ENCODE measurements around the gene MAST2. TPM values are rescaled to one million over a fixed set of nuclear protein-coding genes. Genes with fewer than 3 reads are reported as not detected.

MAST2 gene
- total and polyA plus RNA-seq, 2 of the 13 experiments (the other 11 are each of a cell fraction or from before 2014, with no cell fraction given): 15.3 to 23.0 TPM

DNA sequence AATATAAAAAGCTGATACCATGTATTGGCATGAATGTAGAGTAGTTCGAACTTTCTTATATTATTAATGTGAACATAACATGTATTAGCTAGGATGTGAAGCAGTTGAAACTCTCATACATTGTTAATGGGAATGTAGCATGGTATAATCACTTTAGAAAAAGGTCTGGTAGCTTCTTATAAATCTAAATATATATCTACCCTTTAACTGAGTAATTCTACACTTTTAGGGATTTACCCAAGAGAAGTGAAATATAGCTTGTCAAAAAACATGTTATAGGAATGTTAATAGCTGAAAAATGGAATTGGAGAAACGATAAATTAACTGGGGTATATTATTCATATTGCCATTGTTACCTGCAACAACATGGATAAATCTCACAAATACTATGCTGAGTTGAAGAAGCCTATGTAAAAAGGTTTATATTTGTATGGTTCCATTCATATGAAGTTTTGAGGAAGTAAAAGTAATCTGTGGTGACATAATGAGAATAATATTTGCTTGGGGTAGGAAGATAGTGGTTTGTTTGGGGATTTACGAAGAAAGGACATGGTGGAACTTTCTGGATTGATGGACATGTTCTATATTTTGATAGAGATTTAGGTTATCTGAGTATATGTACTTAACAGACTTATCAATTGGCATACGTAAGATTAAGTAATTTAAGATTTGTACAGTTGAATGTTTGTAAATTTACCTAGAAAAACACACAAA lies 76.6 kb downstream of the MAST2 start:
- CTCF ChIA-PET (ENCODE audit: low intra/inter-chr PET ratio, low total read pairs): interaction anchor here (2.1 kb wide), 1 partner anchor 25 kb away, joined by 11 read pairs; no protein-coding TSS in a partner anchor
- no peak overlapping the region for H3K9ac ChIP-seq (ENCODE audit: insufficient read depth, low read depth, low read length)
- H3K9me3 ChIP-seq (ENCODE audit: low read length): no peaks in the 10 kb centered on the region
- BruUV-seq (replicated peaks): no TSS peak
- TF ChIP-seq KLF12 (CRISPR knock-in tag; IDR thresholded peaks at IDR 0.05; ENCODE audit: borderline replicate concordance) (no peak), MLLT10 (CRISPR knock-in tag; IDR thresholded peaks at IDR 0.05) (no peak), NFIC (IDR thresholded peaks at IDR 0.05; ENCODE audit: low read length) (no peak), ARHGAP35 (CRISPR knock-in tag; IDR thresholded peaks at IDR 0.05; ENCODE audit: borderline replicate concordance) (no peak), HNF4G (IDR thresholded peaks at IDR 0.05; ENCODE audit: borderline replicate concordance, low read depth, low read length) (no peak), HNF4G (CRISPR knock-in tag; IDR thresholded peaks at IDR 0.05; ENCODE audit: borderline replicate concordance, low read depth) (no peak), ZNF543 (CRISPR knock-in tag; IDR thresholded peaks at IDR 0.05) (no peak)
- H3K27ac ChIP-seq (ENCODE audit: extremely low read length, insufficient read depth, low read length): no peak overlapping the region
- WGBS (ENCODE audit: low lambda C conversion rate): 94% methylated on average over 4 of the region's 4 CpGs
- no peak for ATAC-seq
- in situ Hi-C loops (cut with HindIII; ENCODE audit: extremely low pct_ligation_motif_present, low pct_unique_long_range_greater_than_20kb) (loop anchor here (5.0 kb wide), 1 partner anchor 53 kb away; no protein-coding TSS in a partner anchor), intact Hi-C loops (cut with micrococcal nuclease; ENCODE audit: unreplicated experiment) (loop anchor here (2.0 kb wide), 2 partner anchors 75 to 235 kb away; no protein-coding TSS in a partner anchor)
- H3K36me3 ChIP-seq (replicated peaks in 1 of 2; ENCODE audit: control insufficient read depth in 1 of 2, insufficient read depth in 2 of 2, low read length in 2 of 2): no peaks in the 10 kb centered on the region; a peak in 1 of 5 replicates
- H3K4me1 ChIP-seq (ENCODE audit: insufficient read depth, low read length): peaks cover 34% of the 10 kb centered on the region
- no peak overlapping the region for H2AFZ ChIP-seq (ENCODE audit: low read length)
- no peak overlapping the region for H3K4me3 ChIP-seq (replicated peaks in 1 of 3; ENCODE audit: insufficient read depth in 1 of 3, low read depth in 2 of 3, low read length in 3 of 3)
- no peak for DNase-seq (ENCODE audit: low spot score)
- H3K79me2 ChIP-seq (ENCODE audit: insufficient read depth, low read length): peaks cover 14% of the 10 kb centered on the region
- no peak overlapping the region for H3K4me2 ChIP-seq (ENCODE audit: low read depth, low read length)
- FAIRE-seq: no peak
- no peaks in the 10 kb centered on the region for H3K27me3 ChIP-seq (ENCODE audit: control insufficient read depth in 1 of 2, insufficient read depth in 2 of 2, low read length in 2 of 2)
- POLR2A ChIA-PET: no interaction called here
- no peaks in the 10 kb centered on the region for H4K20me1 ChIP-seq (ENCODE audit: insufficient read depth, low read length)

DNA sequence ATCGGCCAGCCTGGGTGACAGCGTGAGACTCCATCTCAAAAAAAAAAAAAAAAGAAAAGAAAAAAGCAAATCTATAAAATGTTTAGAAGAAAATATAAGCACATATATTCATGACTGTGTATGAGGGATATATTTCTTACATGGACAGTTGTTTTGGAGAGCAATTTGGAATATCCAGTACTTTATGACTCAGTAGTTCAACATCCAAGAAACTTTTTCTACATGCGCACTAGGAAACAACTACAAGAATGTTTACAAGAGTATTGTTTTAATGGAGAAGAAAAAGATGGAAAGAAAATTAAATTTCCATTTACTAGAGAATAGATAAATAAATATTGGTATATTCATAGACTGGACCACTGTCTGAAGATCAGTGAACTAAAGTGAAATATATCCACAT lies 77.5 kb downstream of the MAST2 start:
- POLR2A ChIA-PET: no interaction called here
- H4K20me1 ChIP-seq (ENCODE audit: insufficient read depth, low read length): no peaks in the 10 kb centered on the region
- H3K36me3 ChIP-seq (replicated peaks in 1 of 2; ENCODE audit: control insufficient read depth in 1 of 2, insufficient read depth in 2 of 2, low read length in 2 of 2): no peaks in the 10 kb centered on the region; a peak in 1 of 5 replicates
- FAIRE-seq (no peak), ATAC-seq (no peak), DNase-seq (ENCODE audit: low spot score) (no peak)
- H3K9ac ChIP-seq (ENCODE audit: insufficient read depth, low read depth, low read length): no peak overlapping the region
- H3K4me3 ChIP-seq (replicated peaks in 1 of 3; ENCODE audit: insufficient read depth in 1 of 3, low read depth in 2 of 3, low read length in 3 of 3): no peak overlapping the region
- intact Hi-C loops (cut with micrococcal nuclease; ENCODE audit: unreplicated experiment): loop anchor here (1.0 to 2.0 kb wide), 3 partner anchors 76 to 236 kb away; partner anchors contain the start of gene IPP
- TF ChIP-seq ZNF160 (CRISPR knock-in tag; IDR thresholded peaks at IDR 0.05) (no peak), MTA3 (CRISPR knock-in tag; IDR thresholded peaks at IDR 0.05) (no peak), ELF3 (CRISPR knock-in tag; IDR thresholded peaks at IDR 0.05) (no peak), ZNF546 (CRISPR knock-in tag; conservative IDR thresholded peaks at IDR 0.05) (no peak)
- TF ChIP-seq, protein P1, sequence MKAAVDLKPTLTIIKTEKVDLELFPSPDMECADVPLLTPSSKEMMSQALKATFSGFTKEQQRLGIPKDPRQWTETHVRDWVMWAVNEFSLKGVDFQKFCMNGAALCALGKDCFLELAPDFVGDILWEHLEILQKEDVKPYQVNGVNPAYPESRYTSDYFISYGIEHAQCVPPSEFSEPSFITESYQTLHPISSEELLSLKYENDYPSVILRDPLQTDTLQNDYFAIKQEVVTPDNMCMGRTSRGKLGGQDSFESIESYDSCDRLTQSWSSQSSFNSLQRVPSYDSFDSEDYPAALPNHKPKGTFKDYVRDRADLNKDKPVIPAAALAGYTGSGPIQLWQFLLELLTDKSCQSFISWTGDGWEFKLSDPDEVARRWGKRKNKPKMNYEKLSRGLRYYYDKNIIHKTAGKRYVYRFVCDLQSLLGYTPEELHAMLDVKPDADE (CRISPR knock-in tag; IDR thresholded peaks at IDR 0.05): no peak
- H2AFZ ChIP-seq (ENCODE audit: low read length): no peak overlapping the region
- no TSS peak for BruUV-seq (replicated peaks)
- peaks cover 35% of the 10 kb centered on the region for H3K4me1 ChIP-seq (ENCODE audit: insufficient read depth, low read length)
- H3K27me3 ChIP-seq (ENCODE audit: control insufficient read depth in 1 of 2, insufficient read depth in 2 of 2, low read length in 2 of 2): no peaks in the 10 kb centered on the region
- in situ Hi-C loops (cut with HindIII; ENCODE audit: extremely low pct_ligation_motif_present, low pct_unique_long_range_greater_than_20kb): no loop called here
- H3K9me3 ChIP-seq (ENCODE audit: low read length): no peaks in the 10 kb centered on the region
- peaks cover 14% of the 10 kb centered on the region for H3K79me2 ChIP-seq (ENCODE audit: insufficient read depth, low read length)
- no peak overlapping the region for H3K4me2 ChIP-seq (ENCODE audit: low read depth, low read length)
- 93% methylated on average over 3 of the region's 3 CpGs for WGBS (ENCODE audit: low lambda C conversion rate)
- CTCF ChIA-PET (ENCODE audit: low intra/inter-chr PET ratio, low total read pairs): interaction anchor here (2.1 kb wide), 1 partner anchor 26 kb away, joined by 11 read pairs; no protein-coding TSS in a partner anchor
- no peak overlapping the region for H3K27ac ChIP-seq (ENCODE audit: extremely low read length, insufficient read depth, low read length)

All from HepG2 (cell line).